Activated naive CD8-positive, alpha-beta T cell treated with anti-CD3 and anti-CD28 coated beads for 36 hours (primary cell): ENCODE results near the gene TAC4. TPM values are rescaled to one million over a fixed set of nuclear protein-coding genes. Genes with fewer than 3 reads are reported as not detected.

ENCODE experiments used
- DNase-seq: peaks from one replicate; pipeline ENCODE4 v3.0.0; 2021
- H3K27ac Mint-ChIP-seq: one replicate; pipeline ENCODE4 v1.8.0; 2022; ENCODE audit warnings: mild to moderate bottlenecking, moderate library complexity, mixed read lengths
- H3K27me3 Mint-ChIP-seq: one replicate; pipeline ENCODE4 v1.8.0; 2022; ENCODE audit warnings: mild to moderate bottlenecking, mixed read lengths
- H3K36me3 Mint-ChIP-seq: one replicate; pipeline ENCODE4 v1.8.0; 2021; ENCODE audit warnings: mild to moderate bottlenecking, mixed read lengths
- H3K4me1 Mint-ChIP-seq: one replicate; pipeline ENCODE4 v1.8.0; 2021; ENCODE audit warnings: mixed read lengths
- H3K4me3 Mint-ChIP-seq: one replicate; pipeline ENCODE4 v1.8.0; 2022; ENCODE audit warnings: mild to moderate bottlenecking, moderate library complexity, mixed read lengths
- H3K9me3 Mint-ChIP-seq: one replicate; pipeline ENCODE4 v1.8.0; 2022; ENCODE audit warnings: mixed read lengths
- total RNA-seq, 2 experiments: library from RNA; stranded (reverse); gene quantifications; one replicate each; pipeline ENCODE4 v1.2.3, GENCODE V29; 2021

The TAC4 gene
- total RNA-seq, 2 experiments from 2014 or later, result not detected

DNA sequence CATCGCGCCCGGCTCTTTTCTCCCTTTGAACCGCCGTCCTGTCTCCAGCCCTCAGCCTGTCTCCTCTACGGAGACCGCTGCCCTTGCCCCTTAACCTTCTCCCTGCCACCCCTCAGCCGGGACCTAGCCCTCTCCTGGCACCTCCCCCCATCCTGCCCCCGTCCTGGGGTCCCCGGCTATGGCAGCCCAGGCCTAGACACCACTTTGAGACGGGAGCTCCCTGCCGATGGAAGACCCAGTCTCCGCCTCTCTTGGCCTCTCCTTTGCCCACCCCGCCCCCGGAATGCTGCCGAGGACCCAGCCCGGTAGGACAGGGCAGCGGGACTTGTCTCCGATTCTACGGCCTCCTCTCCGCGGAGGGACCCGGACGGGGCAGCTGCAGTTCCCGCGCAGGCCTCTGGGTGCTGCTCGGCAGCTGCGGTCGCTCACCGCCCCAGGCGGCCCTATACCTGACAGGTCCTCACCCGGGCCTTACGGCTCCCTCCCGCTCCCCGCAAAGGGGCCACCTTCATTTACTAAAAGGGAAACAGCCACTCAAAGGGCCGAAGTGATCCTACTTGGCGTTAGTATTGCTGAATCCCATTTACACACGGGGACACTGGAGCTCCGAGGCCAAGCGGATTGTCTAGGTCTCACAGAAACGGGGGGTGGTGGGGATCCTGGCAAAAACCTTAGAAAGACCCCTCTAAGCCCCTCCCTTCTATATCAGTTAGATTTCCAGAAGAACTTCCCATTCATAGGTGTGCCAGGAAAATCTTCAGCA lies 32.6 kb upstream of the TAC4 start:
- Mint-ChIP-seq H3K27me3 (peaks cover 44% of the 10 kb centered on the region), H3K36me3 (no peaks in the 10 kb centered on the region), H3K4me3 (no peak overlapping the region), H3K4me1 (peaks cover 4% of the 10 kb centered on the region), H3K27ac (no peak overlapping the region), H3K9me3 (no peaks in the 10 kb centered on the region)
- peak; percentile 80 for DNase-seq

- Mint-ChIP-seq H3K4me3 (no peak overlapping the region), H3K27me3 (peaks cover 44% of the 10 kb centered on the region)
Observed at GRCh38 chr17:49878931-49879904, 31.3 kb upstream of the TAC4 start.

GRCh38 chr17:49875685-49876084 lies 27.8 kb upstream of the TAC4 start:
- DNase-seq, result no peak
- Mint-ChIP-seq H3K27me3 (peaks cover 27% of the 10 kb centered on the region), H3K27ac (no peak overlapping the region), H3K4me3 (no peak overlapping the region), H3K4me1 (peaks cover 20% of the 10 kb centered on the region), H3K9me3 (no peaks in the 10 kb centered on the region), H3K36me3 (no peaks in the 10 kb centered on the region)

More at GRCh38 chr17:49878931-49879904, 31.3 kb upstream of the TAC4 start:
- no peak for DNase-seq
- Mint-ChIP-seq H3K9me3 (no peaks in the 10 kb centered on the region), H3K36me3 (no peaks in the 10 kb centered on the region), H3K4me1 (peaks cover 4% of the 10 kb centered on the region), H3K27ac (no peak overlapping the region)

DNA sequence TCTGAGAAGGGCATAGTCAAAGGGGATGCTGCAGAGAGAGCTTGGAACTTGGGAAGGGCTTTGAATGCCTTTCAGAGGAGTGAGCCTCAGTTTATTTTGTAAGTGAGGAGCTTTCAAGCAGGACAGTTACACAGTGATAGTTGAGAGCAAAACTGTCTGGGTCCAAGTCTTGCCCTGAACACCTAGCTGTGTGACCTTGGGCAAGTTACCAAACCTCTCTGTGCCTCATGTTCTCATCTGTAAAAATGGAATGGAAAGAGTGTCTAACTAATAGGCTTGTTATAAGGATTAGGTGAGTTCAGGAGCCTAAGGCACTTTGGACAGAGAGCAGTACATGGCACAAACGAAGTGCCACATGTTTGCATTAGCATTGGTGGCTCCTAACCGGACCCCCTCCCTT lies 27.0 kb upstream of the TAC4 start:
- H3K4me1 Mint-ChIP-seq, result peaks cover 16% of the 10 kb centered on the region
- no peaks in the 10 kb centered on the region for H3K36me3 Mint-ChIP-seq
- H3K27me3 Mint-ChIP-seq, result peaks cover 20% of the 10 kb centered on the region
- no peaks in the 10 kb centered on the region for H3K9me3 Mint-ChIP-seq
- H3K4me3 Mint-ChIP-seq, result no peak overlapping the region
- DNase-seq, result no peak
- H3K27ac Mint-ChIP-seq, result no peak overlapping the region

DNA sequence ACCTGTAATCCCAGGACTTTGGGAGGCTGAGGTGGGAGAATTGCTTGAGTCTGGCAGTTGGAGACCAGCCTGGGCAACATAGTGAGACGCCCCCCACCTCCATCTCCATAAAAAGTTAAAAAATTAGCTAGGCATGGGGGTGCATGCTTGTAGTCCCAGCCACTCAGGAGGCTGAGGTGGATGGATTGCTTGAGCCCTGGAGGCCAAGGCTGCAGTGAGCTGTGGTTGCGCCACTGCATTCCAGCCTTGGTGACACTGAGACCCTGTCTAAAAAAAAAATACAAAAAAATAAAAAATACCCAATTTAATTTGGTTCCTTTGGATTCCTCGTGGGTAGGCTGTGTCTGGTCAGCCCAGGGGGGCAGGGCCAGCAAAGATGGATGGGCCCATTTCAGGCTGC lies 26.1 kb upstream of the TAC4 start:
- Mint-ChIP-seq H3K9me3 (no peaks in the 10 kb centered on the region), H3K27me3 (peaks cover 10% of the 10 kb centered on the region), H3K27ac (no peak overlapping the region), H3K4me3 (no peak overlapping the region), H3K4me1 (peaks cover 16% of the 10 kb centered on the region), H3K36me3 (no peaks in the 10 kb centered on the region)
- no peak for DNase-seq

DNA sequence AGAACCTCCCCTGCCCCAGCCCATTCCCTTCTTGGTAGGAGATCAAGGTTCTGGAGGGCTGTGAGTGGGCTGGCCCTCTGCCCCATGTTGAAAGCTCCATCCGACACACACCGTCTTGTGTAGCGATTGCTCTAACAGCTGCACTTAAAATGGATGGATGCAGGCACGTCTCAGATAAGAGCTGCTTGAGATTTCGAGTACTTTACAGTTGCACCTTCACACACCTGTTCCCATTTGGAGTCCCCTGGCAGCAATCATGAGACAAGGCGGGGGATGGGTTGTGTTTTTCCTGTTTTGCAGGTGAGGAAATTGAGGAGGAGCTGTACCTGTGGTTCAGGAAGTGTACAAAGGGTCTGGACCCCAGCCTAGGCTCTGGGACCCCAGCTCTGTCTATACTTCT lies 25.6 kb upstream of the TAC4 start:
- H3K27ac Mint-ChIP-seq, result no peak overlapping the region
- no peak for DNase-seq
- H3K9me3 Mint-ChIP-seq, result no peaks in the 10 kb centered on the region
- H3K27me3 Mint-ChIP-seq, result peaks cover 8% of the 10 kb centered on the region
- peaks cover 16% of the 10 kb centered on the region for H3K4me1 Mint-ChIP-seq
- no peaks in the 10 kb centered on the region for H3K36me3 Mint-ChIP-seq
- no peak overlapping the region for H3K4me3 Mint-ChIP-seq

DNA sequence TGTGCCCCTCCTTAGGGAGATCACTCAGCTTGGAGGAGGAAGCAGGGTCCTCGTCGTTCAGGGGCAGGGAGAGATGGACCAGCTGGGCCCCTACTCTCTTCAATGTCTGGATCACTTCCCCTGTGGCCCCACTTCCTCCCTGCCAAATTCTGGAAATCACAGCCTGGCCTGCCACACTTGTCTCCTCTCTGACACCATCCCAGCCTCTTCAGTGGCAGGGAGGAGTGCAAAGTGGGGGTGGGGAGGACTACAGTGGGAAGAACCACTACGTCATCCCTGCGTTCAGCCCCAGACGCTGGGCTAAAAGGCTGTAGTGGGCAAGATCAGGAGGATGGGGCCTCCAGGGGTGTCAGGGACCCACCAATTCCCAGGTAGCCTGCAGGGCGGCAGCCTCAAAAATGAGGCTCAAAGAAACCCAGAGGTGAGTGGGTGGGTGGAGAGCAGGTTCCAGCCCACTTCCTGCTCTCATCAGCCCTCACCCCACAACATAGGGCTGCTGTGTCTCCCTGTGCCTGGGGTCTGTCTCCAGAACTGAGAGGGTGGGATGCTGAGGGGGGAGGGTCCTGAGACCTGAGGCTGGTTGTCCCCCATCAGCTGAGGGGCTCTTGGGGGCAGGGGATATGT lies 25.0 kb upstream of the TAC4 start:
- Mint-ChIP-seq H3K27me3 (peaks cover 4% of the 10 kb centered on the region), H3K4me1 (peaks cover 16% of the 10 kb centered on the region), H3K36me3 (no peaks in the 10 kb centered on the region), H3K4me3 (no peak overlapping the region), H3K27ac (no peak overlapping the region), H3K9me3 (no peaks in the 10 kb centered on the region)
- peak; percentile 18 for DNase-seq

- no peaks in the 10 kb centered on the region for H3K27me3 Mint-ChIP-seq
- no peak overlapping the region for H3K4me3 Mint-ChIP-seq
- no peaks in the 10 kb centered on the region for H3K9me3 Mint-ChIP-seq
- H3K36me3 Mint-ChIP-seq, result no peaks in the 10 kb centered on the region
- H3K4me1 Mint-ChIP-seq, result peaks cover 16% of the 10 kb centered on the region
- H3K27ac Mint-ChIP-seq, result no peak overlapping the region
- no peak for DNase-seq
Observed at GRCh38 chr17:49871211-49871610, 23.3 kb upstream of the TAC4 start.

- Mint-ChIP-seq H3K4me1 (peaks cover 16% of the 10 kb centered on the region), H3K36me3 (no peaks in the 10 kb centered on the region), H3K9me3 (no peaks in the 10 kb centered on the region), H3K27ac (no peak overlapping the region), H3K4me3 (no peak overlapping the region), H3K27me3 (no peaks in the 10 kb centered on the region)
- no peak for DNase-seq
Observed at GRCh38 chr17:49870298-49870697, 22.4 kb upstream of the TAC4 start.

GRCh38 chr17:49869038-49869374 lies 21.1 kb upstream of the TAC4 start:
- no peaks in the 10 kb centered on the region for H3K27me3 Mint-ChIP-seq

DNA sequence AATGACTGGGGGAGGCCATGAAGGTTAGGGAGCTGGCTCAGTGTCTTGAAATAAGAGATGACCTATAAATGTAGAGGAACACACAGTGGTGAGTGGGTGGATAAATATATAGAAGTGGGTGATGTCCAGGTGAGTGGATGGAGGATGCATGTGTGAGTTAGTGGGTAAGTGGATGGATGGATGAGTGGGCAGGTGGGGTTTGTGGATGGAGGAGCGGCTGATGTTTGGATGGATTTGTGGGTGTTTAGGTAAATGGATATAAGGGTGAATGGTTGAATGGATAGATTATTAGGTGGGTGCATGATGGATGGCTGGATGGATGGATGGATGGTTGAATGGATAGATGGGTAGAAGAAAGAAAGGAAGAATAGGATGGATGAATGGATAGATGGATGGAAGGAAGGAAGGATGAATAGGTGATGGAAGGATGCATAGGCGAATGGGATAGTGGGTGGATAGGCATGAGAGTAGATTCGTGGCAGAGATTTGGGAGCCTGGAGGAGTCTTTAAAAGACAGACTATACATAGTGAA lies 19.1 kb upstream of the TAC4 start:
- no peak overlapping the region for H3K27ac Mint-ChIP-seq
- H3K4me3 Mint-ChIP-seq, result no peak overlapping the region
- H3K36me3 Mint-ChIP-seq, result no peaks in the 10 kb centered on the region
- DNase-seq, result no peak
- no peaks in the 10 kb centered on the region for H3K27me3 Mint-ChIP-seq
- H3K4me1 Mint-ChIP-seq, result peaks cover 1% of the 10 kb centered on the region
- H3K9me3 Mint-ChIP-seq, result no peaks in the 10 kb centered on the region

More at GRCh38 chr17:49869038-49869374, 21.1 kb upstream of the TAC4 start:
- Mint-ChIP-seq H3K27ac (no peak overlapping the region), H3K4me1 (peaks cover 16% of the 10 kb centered on the region), H3K4me3 (no peak overlapping the region), H3K9me3 (no peaks in the 10 kb centered on the region), H3K36me3 (no peaks in the 10 kb centered on the region)
- DNase-seq, result no peak

DNA sequence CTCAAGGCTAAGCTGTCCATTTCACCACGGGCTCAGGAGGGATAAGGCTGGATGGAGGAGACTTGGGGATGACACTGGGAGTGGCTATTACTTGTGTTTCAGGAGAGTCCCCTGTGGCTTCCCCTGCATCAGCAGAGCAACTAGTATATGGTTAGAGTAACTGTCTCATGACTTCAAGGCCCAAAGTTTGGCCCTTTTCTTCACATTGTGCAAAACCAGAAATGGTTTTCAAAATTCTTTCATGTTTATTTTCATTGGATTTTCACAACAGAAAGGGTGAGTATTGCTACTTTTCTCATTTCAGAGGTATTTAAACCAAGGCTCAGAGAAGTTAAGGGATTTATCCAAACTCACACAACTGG lies 18.1 kb upstream of the TAC4 start:
- peaks cover under 1% of the 10 kb centered on the region for H3K4me1 Mint-ChIP-seq
- H3K9me3 Mint-ChIP-seq, result no peaks in the 10 kb centered on the region
- no peak for DNase-seq
- no peak overlapping the region for H3K27ac Mint-ChIP-seq
- no peak overlapping the region for H3K4me3 Mint-ChIP-seq
- H3K36me3 Mint-ChIP-seq, result no peaks in the 10 kb centered on the region
- peaks cover 3% of the 10 kb centered on the region for H3K27me3 Mint-ChIP-seq

- no peaks in the 10 kb centered on the region for H3K36me3 Mint-ChIP-seq
- H3K27ac Mint-ChIP-seq, result no peak overlapping the region
- H3K4me1 Mint-ChIP-seq, result peaks cover 2% of the 10 kb centered on the region
- H3K4me3 Mint-ChIP-seq, result no peak overlapping the region
- H3K27me3 Mint-ChIP-seq, result peaks cover 3% of the 10 kb centered on the region
- DNase-seq, result no peak
- H3K9me3 Mint-ChIP-seq, result no peaks in the 10 kb centered on the region
Observed at GRCh38 chr17:49862781-49863331, 15.0 kb upstream of the TAC4 start.

DNA sequence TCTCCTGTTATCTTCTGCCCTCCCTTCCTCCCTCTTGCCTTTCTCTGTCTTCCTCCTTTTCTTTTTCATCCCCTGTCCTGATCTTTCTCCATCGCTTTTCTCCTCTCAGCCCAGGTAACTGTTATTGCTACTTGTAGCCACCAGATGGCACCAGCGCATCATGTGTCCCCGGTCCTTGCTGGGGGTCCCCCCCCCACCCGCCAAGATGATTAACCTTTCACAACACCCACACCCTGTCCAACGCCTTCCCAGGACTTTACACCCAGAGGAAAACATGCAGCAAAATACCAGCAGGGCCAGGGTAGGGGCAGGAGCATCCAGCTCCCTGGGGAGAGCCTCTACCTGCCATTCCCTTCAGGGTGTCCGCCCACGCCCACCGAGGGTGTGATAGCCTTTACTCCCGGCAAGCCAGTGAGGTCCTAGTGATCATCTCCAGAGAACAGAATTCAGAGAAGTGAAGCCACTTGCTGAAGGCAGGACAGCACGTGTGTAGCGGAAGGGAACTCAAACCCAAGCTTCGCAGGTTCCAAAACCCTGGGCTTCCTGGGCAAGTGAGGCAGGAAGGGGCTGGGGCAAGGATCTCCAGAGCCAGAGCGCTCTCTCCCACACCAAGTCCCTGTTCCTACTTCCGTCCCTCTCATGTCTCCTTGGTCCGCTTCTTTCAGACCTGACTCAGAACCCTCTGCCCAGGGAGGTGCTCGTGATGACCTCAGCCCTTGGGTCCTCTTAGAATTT lies 13.4 kb upstream of the TAC4 start:
- Mint-ChIP-seq H3K4me3 (no peak overlapping the region), H3K36me3 (no peaks in the 10 kb centered on the region), H3K9me3 (no peaks in the 10 kb centered on the region), H3K4me1 (peaks cover 2% of the 10 kb centered on the region), H3K27me3 (peaks cover 3% of the 10 kb centered on the region), H3K27ac (no peak overlapping the region)
- peak; percentile 30 for DNase-seq
